NCI-H1930 (cell line): Measurements from ENCODE around the gene USP20.
"Not testable (repeated sequence)": the region's sequence is repeated elsewhere in the genome, so short reads cannot be mapped to it uniquely, and the experiment has no call there.

Source experiments
- DNase-seq, 2 experiments: peaks; one replicate each; lab custom pipeline; 2025; lab: John Stamatoyannopoulos, UW

USP20 gene

GRCh38 chr9:129835128-129835859 is at the start of gene USP20, which contains the start of gene C9orf78:
Gene USP20 (plus strand): TSS chr9:129835458. CDS start chr9:129852556, 17,098 bp downstream.
Gene C9orf78 (minus strand): TSS chr9:129835275. CDS start chr9:129835221, 54 bp downstream.
- peak; percentile 95 to 98 for DNase-seq

GRCh38 chr9:129785866-129786265 is 49.4 kb upstream of the USP20 start:
- no peak for DNase-seq

DNA sequence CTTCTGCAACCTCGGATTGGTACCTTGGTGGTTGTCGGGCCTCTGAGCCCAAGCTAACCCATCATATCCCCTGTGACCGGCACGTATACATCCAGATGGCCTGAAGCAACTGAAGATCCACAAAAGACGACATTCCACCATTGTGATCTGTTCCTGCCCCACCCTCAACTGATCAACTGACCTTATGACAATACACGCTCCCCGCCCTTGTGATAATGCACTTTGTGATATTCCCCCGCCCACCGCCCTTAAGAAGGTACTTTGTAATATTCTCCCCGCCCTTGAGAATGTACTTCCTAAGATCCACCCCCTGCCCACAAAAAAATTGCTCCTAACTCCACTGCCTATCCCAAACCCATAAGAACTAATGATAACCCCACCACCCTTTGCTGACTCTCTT is 48.8 kb upstream of the USP20 start:
- no peak for DNase-seq

GRCh38 chr9:129794549-129794948 is 40.7 kb upstream of the USP20 start:
- DNase-seq: no peak

DNA sequence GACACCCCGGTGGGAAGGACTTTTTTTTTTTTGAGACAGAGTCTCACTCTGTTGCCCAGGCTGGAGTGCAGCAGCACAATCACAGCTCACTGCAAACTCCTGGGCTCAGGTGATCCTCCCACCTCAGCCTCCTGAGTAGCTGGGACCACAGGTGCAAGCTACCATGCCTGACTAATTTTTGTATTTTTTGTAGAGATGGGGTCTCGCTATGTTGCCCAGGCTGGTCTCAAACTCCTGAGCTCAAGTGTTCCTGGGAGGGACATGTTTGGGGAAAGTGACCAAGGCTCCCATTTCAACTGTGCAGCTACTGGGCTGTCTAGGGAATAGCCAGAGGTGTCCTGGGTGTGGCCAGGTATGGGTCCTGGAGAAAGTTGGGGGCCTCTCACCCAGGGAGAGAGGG is 39.2 kb upstream of the USP20 start:
- not testable (repeated sequence) for DNase-seq

GRCh38 chr9:129798973-129799372 is 36.3 kb upstream of the USP20 start:
- DNase-seq: no peak

- DNase-seq: no peak
Measured at GRCh38 chr9:129801504-129801903, 33.8 kb upstream of the USP20 start.

DNA sequence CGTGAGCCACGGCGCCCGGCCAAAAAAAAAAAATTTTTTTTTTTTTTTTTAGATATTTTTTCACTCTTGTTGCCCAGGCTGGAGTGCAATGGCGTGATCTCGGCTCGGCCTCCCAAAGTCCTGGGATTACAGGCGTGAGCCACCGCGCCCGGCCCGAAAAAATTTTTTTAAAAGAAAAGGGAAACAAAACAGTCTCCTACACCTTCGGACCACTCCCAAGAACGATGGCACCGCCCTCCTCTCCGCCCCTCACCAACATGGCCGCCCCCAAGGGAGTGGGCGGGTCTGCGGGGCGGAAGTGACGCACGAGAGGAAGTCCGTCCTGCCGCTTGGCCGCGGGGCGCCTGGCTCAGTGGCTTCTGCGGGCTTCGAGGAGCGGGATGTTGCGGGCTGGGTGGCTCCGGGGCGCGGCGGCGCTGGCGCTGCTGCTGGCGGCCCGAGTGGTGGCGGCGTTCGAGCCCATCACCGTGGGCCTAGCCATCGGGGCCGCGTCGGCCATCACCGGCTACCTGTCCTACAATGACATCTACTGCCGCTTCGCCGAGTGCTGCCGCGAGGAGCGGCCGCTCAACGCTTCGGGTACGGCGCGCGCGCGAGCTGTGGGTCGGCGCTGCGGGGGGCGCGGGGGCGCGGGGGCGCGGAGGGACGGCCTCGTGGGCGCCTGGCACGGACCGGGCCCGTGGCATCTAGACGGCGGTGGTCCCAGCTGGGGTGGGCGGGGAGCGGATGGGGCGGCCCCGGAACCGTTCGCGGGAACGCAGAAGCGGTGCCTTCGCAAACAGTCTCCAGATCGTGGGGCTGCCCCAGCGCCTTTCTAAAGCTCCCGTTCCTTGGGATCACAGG is 32.2 kb upstream of the USP20 start, which contains the start of gene TOR1B:
TOR1B (plus strand) TSS at position 352 of the 843 bp plus-strand sequence; CDS start at position 381, 29 bp downstream.
- peak; percentile 88 to 93 for DNase-seq

DNA sequence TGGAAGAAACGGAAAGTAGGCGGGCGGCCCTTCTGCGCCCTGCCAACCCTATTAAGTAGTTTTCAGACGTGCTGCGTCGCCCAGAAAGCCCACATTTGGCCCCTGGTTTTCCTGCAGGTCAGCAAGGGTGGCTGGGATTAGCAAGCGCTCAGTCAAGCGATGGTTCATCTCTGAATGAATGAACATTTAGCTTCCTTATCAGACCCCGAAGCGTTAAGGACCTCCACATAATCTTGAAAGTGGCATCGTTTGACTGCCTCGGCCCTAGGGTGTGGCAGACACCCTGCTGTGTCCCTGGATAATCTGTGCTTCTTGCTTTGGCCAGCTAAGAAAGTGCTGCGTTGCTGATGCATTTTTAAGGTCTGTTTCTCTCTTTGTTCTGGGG is 31.6 kb upstream of the USP20 start:
- DNase-seq: no peak

DNA sequence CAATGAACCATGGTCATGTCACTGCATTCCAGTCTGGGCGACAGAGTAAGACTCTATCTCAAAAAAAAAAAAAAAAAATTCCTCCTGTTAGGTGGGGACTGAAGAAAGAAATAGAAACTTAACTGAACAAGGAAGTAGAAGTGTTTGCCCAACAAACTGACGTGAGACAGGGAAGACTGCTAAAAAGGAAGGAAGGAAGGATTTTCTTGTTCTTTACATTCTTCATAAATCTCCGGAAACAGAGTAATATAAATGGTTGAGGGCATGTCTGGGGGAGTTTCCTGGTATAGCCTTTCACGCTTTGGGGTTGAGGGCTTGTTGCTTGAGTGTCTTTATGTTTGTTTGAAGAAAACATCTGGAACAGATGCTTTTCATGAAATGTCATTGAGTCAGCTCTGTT is 29.2 kb upstream of the USP20 start:
- no peak for DNase-seq

- DNase-seq: no peak
Measured at GRCh38 chr9:129809346-129809745, 25.9 kb upstream of the USP20 start.

GRCh38 chr9:129810116-129810515 is 25.1 kb upstream of the USP20 start:
- no peak for DNase-seq

DNA sequence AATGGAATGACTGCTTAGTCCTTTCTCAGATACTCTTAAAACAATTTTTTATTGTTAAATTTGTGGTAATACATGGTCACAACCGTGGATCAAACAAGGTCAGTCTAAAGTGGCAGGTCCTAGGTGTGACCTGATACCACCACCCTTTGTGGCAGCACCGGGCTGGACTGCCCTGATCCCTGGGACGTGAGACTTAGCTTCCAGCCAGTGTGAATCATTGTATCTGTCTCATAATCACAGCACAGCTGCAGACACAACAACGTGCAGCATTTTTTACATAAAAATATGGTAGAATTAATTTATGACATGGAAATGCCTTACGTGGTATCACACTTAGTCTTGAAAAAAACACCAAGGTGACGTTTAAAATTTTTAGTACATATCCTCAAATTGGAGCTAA is 24.5 kb upstream of the USP20 start:
- DNase-seq: no peak

DNA sequence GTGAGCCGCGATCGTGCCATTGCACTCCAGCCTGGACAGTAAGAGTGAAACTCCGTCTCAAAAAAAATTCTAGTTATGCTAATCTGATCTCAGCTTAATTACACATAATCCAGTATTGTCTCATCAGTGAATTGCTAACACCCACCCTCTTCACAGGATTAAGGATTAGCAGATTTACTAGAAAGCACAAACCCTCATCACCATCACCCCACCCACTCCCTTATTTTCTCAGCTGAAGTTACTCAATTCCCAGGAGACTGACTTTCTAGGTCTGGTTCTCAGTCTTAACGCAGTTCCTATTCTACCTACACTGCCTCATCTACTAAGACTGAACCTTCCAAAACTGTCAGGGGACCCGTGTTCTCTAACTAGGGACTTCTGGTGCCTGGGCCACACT is 23.3 kb upstream of the USP20 start:
- no peak for DNase-seq

- DNase-seq: no peak
Measured at GRCh38 chr9:129812385-129812784, 22.9 kb upstream of the USP20 start.

DNA sequence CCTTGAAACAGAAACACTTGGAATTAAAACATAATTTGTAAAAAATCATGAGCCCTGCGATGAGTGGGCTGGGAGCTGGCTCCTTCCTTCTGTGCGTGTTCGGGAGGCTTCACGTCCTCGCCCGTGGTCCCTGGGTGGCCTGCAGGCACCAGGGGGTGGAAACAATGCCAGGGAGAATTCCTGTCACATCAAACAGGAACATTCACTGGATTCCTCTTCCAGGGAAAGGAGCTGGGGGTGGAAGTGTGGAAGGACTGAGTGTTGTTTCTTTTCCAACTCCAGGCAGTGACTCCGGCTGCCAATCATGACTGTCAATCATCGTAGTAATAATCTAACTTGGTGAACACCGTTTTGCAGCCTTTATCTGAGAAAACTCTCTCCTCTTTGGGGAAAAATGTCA is 21.6 kb upstream of the USP20 start:
- DNase-seq: no peak

DNA sequence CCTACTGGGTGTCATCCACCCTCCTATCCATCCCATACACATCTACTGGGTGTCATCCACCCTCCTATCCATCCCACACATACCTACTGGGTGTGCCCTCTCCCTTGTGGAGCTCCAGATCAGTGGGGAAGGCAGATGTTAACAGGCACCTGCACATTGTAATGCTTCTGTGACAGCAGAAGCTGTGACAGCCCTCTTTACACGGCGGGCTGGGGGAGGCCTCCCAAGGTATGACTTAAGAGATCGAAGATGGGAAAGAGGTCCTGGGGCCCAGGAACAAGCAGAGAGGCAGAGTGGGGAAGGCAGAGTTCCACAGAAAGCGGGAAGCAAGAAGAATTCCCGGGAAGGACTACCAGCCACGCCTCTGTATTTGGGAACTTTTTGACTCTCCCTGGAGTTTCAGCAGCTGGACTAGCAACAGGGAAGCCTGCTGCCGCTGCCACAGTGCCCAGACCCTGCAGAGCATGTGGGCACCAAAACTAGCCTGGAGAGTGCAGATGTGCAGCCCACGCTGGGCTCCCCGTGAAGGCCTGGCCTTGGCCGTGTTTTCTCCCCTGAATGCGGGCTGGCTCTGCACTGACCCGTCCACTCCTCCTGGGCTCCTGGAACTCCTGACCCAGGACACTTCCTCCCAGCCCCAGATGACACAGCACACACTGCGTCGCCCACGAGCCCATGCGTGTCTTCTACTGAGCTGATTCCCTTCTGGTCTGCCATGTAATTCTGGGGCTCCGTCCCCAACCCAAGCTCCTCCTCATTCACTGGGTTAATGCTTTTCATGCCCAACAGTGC is 20.6 kb upstream of the USP20 start:
- no peak for DNase-seq

GRCh38 chr9:129815278-129815677 is 20.0 kb upstream of the USP20 start:
- no peak for DNase-seq

- no peak for DNase-seq
Measured at GRCh38 chr9:129816501-129817435, 18.5 kb upstream of the USP20 start.

DNA sequence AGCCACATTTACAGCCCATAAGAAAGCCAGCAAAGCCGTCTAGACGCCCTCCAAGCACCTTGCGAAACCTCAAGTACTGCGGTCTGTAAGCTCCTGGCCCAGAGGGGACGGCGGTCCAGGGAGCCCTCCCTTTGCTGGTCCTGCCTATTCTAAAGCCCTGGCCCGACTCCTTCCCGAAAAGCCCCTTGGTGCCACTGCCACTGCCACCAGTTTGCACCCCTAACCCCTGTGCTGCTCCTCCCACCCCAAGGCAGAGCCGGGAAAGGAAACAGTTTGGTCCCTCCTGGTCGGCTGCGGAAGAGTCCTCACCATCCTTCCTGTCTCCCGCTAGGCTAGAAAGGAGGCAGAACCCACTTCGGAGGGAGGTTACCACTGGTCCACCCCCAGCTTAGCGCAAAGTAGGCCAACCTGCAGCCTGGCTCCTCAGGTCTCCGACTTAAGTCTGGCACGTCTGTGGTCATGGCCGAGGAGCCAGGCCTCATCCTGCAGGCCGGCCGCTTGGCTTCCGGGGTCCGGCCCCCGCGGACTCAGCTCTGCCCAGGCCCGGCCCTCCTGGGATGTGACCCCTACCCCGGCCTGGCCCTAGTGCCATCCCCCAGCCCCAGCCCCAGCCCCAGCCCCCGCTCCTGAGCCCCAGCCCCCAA is 12.2 kb upstream of the USP20 start:
- no peak for DNase-seq

DNA sequence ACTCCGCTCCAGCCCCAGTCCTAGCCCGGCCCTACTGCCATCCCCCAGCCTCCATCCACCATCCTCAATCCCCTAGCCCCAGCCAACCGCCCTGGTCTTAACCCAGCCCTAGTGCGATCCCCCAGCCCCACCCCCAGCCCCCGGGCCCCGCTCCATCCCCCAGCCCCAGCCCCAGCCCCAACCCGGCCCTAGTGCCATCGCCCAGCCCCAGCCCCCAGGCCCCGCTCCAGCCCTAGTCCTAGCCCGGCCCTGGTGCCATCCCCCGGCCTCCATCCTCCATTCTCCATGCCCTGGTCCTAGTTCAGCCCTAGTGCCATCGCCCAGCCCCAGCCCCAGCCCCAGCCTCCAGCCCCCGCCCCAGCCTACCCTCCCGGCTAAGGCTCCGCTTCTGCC is 11.7 kb upstream of the USP20 start:
- DNase-seq: no peak
